Fibroblast of lung (primary cell): ENCODE measurements around the gene TSC22D1.

Source experiments
- EZH2 ChIP-seq: IDR thresholded peaks from 2 replicates; pipeline ENCODE4 v1.5.1; 2012; ENCODE audit warnings: low read length, control low read depth, mild to moderate bottlenecking; ENCODE audit errors: missing control alignments
- TF ChIP-seq, protein P1 (sequence below), 2 donors: IDR thresholded peaks in 1 of 2; conservative IDR thresholded peaks in 1 of 2; 1 replicate in 1 of 2; 2 replicates in 1 of 2; pipeline ENCODE4 v1.5.1; 2011 to 2012; ENCODE audit warnings: low read length in 2 of 2, control low read depth in 1 of 2, inconsistent platforms in 1 of 2, low read depth in 1 of 2, mild to moderate bottlenecking in 1 of 2

GRCh38 chr13:44506719-44507118 lies 69.4 kb downstream of the TSC22D1 start:
- no peak for TF ChIP-seq EZH2
- TF ChIP-seq, protein P1, sequence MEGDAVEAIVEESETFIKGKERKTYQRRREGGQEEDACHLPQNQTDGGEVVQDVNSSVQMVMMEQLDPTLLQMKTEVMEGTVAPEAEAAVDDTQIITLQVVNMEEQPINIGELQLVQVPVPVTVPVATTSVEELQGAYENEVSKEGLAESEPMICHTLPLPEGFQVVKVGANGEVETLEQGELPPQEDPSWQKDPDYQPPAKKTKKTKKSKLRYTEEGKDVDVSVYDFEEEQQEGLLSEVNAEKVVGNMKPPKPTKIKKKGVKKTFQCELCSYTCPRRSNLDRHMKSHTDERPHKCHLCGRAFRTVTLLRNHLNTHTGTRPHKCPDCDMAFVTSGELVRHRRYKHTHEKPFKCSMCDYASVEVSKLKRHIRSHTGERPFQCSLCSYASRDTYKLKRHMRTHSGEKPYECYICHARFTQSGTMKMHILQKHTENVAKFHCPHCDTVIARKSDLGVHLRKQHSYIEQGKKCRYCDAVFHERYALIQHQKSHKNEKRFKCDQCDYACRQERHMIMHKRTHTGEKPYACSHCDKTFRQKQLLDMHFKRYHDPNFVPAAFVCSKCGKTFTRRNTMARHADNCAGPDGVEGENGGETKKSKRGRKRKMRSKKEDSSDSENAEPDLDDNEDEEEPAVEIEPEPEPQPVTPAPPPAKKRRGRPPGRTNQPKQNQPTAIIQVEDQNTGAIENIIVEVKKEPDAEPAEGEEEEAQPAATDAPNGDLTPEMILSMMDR (conservative IDR thresholded peaks at IDR 0.05 in 1 of 2, IDR thresholded peaks at IDR 0.05 in 1 of 2; ENCODE audit: low read depth in 1 of 2, low read length in 2 of 2), result no peak
